DND-41 (cell line): Measurements from ENCODE around the gene OLR1.

ENCODE experiments used
- EZH2 ChIP-seq: IDR thresholded peaks from 3 replicates; pipeline ENCODE4 v1.6.1; 2012; ENCODE audit warnings: borderline replicate concordance, low read depth, mild to moderate bottlenecking, moderate library complexity, low read length, inconsistent platforms; ENCODE audit not compliant: severe bottlenecking
- TF ChIP-seq, protein P1 (sequence below): IDR thresholded peaks from 2 replicates; pipeline ENCODE4 v1.5.1; 2012; ENCODE audit warnings: borderline replicate concordance, low read length, moderate library complexity, mild to moderate bottlenecking; ENCODE audit not compliant: poor library complexity, severe bottlenecking; ENCODE audit errors: extremely low read depth

- TF ChIP-seq, protein P1, sequence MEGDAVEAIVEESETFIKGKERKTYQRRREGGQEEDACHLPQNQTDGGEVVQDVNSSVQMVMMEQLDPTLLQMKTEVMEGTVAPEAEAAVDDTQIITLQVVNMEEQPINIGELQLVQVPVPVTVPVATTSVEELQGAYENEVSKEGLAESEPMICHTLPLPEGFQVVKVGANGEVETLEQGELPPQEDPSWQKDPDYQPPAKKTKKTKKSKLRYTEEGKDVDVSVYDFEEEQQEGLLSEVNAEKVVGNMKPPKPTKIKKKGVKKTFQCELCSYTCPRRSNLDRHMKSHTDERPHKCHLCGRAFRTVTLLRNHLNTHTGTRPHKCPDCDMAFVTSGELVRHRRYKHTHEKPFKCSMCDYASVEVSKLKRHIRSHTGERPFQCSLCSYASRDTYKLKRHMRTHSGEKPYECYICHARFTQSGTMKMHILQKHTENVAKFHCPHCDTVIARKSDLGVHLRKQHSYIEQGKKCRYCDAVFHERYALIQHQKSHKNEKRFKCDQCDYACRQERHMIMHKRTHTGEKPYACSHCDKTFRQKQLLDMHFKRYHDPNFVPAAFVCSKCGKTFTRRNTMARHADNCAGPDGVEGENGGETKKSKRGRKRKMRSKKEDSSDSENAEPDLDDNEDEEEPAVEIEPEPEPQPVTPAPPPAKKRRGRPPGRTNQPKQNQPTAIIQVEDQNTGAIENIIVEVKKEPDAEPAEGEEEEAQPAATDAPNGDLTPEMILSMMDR: no peak
- TF ChIP-seq EZH2: no peak
These were observed 60.5 kb downstream of the OLR1 start for GRCh38 chr12:10111451-10111850.
